Measurements from ENCODE around the gene NF2.

Gene NF2

DNA sequence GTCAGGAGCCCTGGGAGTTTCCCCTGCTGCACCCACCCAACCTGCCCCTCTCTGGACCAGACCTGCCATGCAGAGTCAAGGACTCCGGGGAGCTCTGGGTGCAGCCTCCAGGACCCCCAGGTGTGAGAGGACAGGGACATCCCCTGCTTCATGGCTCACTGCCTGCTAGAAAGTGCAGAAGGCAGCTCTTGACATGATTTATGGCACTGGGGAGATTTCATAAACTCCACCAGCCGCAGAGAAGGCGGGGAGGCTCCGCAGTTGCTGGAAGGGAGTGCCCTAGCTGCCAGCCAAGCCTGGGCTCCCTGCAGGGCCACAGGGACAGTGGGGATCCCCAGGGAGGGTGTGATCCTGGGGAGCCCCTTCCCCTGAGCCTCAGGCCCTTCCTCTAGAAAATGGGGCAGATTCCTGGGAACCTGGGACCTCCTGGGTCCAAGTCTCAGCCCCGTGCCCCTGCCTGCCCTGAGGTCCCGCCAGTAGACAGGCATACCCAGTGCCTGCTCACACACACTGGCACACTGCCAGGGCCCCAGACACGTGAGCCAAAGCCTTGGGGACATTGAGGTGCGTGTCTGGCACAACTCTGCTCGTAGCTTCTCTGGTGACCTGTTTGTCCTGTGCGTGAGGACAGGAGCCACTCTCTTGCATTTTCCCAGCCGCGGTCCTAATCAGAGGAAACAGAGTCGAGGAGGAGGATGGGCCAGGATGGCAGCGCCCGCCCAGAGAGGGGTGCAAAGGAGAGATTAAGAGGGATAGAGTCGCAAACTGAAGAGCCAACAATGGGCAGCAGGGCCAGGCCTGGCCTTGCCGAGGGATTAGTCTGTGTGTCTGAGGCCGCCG is 130.1 kb downstream of the NF2 start:
- TF ChIP-seq HDGF (IDR thresholded peaks at IDR 0.05; ENCODE audit: borderline replicate concordance) (no peak), TARDBP (IDR thresholded peaks at IDR 0.05) (no peak), PKNOX1 (IDR thresholded peaks at IDR 0.05) (peak; percentile 91)
- CTCF ChIA-PET: interaction anchor here (0.7 kb wide), 1 partner anchor 75 kb away, joined by 3 read pairs; no protein-coding TSS in a partner anchor
- POLR2A ChIA-PET: interaction anchor here (1.7 kb wide), 1 partner anchor 33 kb away, joined by 5 read pairs; the partner anchor contains the start of gene ZMAT5
- DNase-seq (ENCODE audit: extremely low spot score): peak; percentile 61

GRCh38 chr22:29734406-29734805 is 131.0 kb downstream of the NF2 start:
- ChIA-PET POLR2A (interaction anchor here (1.7 kb wide), 1 partner anchor 32 kb away, joined by 5 read pairs; the partner anchor contains the start of gene ZMAT5), CTCF (no interaction called here)
- TF ChIP-seq TARDBP (IDR thresholded peaks at IDR 0.05) (no peak), CTBP1 (IDR thresholded peaks at IDR 0.05; ENCODE audit: borderline replicate concordance) (no peak), SUZ12 (IDR thresholded peaks at IDR 0.05) (no peak)
- no peak for DNase-seq (ENCODE audit: extremely low spot score)

DNA sequence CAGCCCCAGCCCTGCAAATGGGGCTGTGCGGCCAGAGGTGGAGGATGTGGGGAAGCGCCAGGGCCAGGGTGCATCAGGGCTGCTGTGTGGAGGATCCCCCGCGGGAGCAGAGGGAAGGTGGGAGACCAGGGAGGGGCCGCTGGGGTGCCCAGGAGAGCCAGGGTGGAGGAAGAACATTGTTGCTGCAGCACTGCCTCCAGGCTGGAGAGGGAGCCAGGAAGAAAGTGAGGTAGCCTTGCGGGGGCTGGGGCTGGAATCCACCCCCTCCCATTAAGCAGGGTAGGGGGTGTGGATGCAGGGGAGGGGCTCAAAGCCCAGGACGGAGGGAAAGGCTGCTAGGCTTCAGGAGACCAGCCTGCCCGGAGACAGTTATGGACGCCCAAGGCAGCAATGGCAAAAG is 131.4 kb downstream of the NF2 start:
- ChIA-PET POLR2A (no interaction called here), CTCF (no interaction called here)
- no peak for DNase-seq (ENCODE audit: extremely low spot score)
- TF ChIP-seq PKNOX1 (IDR thresholded peaks at IDR 0.05) (no peak), LEF1 (IDR thresholded peaks at IDR 0.05; ENCODE audit: borderline replicate concordance) (no peak), NFRKB (IDR thresholded peaks at IDR 0.05) (no peak), BHLHE40 (IDR thresholded peaks at IDR 0.05; ENCODE audit: borderline replicate concordance) (no peak), FOXM1 (IDR thresholded peaks at IDR 0.05; ENCODE audit: borderline replicate concordance) (no peak)

DNA sequence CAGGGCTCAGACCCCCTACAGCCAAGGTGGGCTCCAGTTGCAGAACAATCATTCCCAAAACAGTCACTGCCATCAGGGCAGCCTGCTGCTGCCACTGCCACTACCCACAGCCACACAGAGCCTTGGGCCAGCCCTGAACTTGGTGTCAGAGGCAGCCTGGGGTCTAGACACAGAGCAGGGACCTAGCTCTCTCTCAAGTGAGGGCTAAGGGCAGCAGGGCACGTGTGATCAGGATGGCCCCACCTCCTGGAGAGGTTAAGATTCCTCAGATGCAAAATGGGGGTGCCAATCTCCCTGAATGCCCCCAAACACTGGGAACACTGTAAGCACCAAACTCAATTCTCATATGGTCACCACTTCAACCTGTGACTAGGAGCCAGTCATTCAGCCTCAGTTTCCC is 132.0 kb downstream of the NF2 start:
- TF ChIP-seq LEF1 (IDR thresholded peaks at IDR 0.05; ENCODE audit: borderline replicate concordance) (no peak), ARNT (IDR thresholded peaks at IDR 0.05) (no peak), ZNF384 (IDR thresholded peaks at IDR 0.05) (no peak), BHLHE40 (IDR thresholded peaks at IDR 0.05; ENCODE audit: borderline replicate concordance) (no peak), NFRKB (IDR thresholded peaks at IDR 0.05) (no peak), ELF4 (IDR thresholded peaks at IDR 0.05) (no peak), FOXM1 (IDR thresholded peaks at IDR 0.05; ENCODE audit: borderline replicate concordance) (no peak), L3MBTL2 (conservative IDR thresholded peaks at IDR 0.05) (no peak), TARDBP (IDR thresholded peaks at IDR 0.05) (no peak), HDGF (IDR thresholded peaks at IDR 0.05; ENCODE audit: borderline replicate concordance) (no peak)
- ChIA-PET POLR2A (no interaction called here), CTCF (interaction anchor here (0.7 kb wide), 1 partner anchor 46 kb away, joined by 3 read pairs; no protein-coding TSS in a partner anchor)
- DNase-seq (ENCODE audit: extremely low spot score): no peak

- no peak for DNase-seq (ENCODE audit: extremely low spot score)
- ChIA-PET POLR2A (interaction anchor here (0.6 kb wide), 1 partner anchor 1343 kb away, joined by 3 read pairs; the partner anchor contains the start of gene SMTN), CTCF (no interaction called here)
- TF ChIP-seq FOXK2 (IDR thresholded peaks at IDR 0.05) (no peak), CTBP1 (IDR thresholded peaks at IDR 0.05; ENCODE audit: borderline replicate concordance) (no peak), HDGF (IDR thresholded peaks at IDR 0.05; ENCODE audit: borderline replicate concordance) (no peak), ELF4 (IDR thresholded peaks at IDR 0.05) (no peak), FOXA1 (IDR thresholded peaks at IDR 0.05) (no peak), ZNF384 (IDR thresholded peaks at IDR 0.05) (no peak), L3MBTL2 (conservative IDR thresholded peaks at IDR 0.05) (no peak), NFRKB (IDR thresholded peaks at IDR 0.05) (no peak), SP1 (IDR thresholded peaks at IDR 0.05) (no peak), BHLHE40 (IDR thresholded peaks at IDR 0.05; ENCODE audit: borderline replicate concordance) (no peak), TARDBP (IDR thresholded peaks at IDR 0.05) (no peak), ARNT (IDR thresholded peaks at IDR 0.05) (no peak), FOXM1 (IDR thresholded peaks at IDR 0.05; ENCODE audit: borderline replicate concordance) (no peak), PKNOX1 (IDR thresholded peaks at IDR 0.05) (no peak), SUZ12 (IDR thresholded peaks at IDR 0.05) (no peak), LEF1 (IDR thresholded peaks at IDR 0.05; ENCODE audit: borderline replicate concordance) (no peak)
Observed at GRCh38 chr22:29737251-29738117, 134.1 kb downstream of the NF2 start.

DNA sequence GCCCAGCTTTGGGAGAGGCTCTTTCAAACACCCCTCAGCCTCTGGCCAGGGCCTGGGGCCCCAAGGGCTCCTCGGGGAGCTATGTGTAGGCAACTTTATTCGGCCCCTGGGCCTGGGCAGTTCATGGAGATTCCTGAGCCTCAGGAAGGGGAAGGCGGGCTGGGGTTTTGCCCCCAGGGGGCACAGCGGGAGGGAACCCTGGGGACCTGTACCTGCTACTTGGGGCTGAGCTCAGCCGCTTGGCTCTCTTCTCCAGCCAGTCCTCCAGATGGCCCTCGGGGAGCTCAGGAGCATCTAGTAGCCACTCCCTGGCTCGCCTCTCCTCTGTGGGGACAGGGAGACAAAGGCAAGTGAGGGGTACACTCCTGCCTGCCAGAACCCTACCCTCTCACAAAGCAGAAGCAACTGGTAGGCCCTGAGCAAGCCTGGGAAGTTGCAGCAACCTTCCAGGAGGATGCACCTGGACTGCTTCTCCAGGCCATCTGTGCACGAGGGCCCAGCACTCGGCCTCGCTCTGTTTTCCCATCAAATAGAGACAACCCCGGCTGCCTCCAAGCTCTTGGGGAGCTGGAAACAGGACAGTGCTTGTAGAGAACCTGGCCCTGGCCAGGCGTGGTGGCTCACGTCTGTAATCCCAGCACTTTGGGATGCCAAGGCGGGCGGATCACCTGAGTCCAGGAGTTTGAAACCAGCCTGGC is 134.8 kb downstream of the NF2 start:
- no peak for DNase-seq (ENCODE audit: extremely low spot score)
- ChIA-PET POLR2A (no interaction called here), CTCF (no interaction called here)
- TF ChIP-seq TARDBP (IDR thresholded peaks at IDR 0.05) (no peak), PKNOX1 (IDR thresholded peaks at IDR 0.05) (no peak), ZNF384 (IDR thresholded peaks at IDR 0.05) (no peak), CTBP1 (IDR thresholded peaks at IDR 0.05; ENCODE audit: borderline replicate concordance) (no peak), LEF1 (IDR thresholded peaks at IDR 0.05; ENCODE audit: borderline replicate concordance) (no peak), HDGF (IDR thresholded peaks at IDR 0.05; ENCODE audit: borderline replicate concordance) (no peak), NFRKB (IDR thresholded peaks at IDR 0.05) (no peak), FOXM1 (IDR thresholded peaks at IDR 0.05; ENCODE audit: borderline replicate concordance) (no peak), SP1 (IDR thresholded peaks at IDR 0.05) (no peak), BHLHE40 (IDR thresholded peaks at IDR 0.05; ENCODE audit: borderline replicate concordance) (no peak)

Measured in HEK293T (cell line).